ENCODE results near the gene TCEAL4. TPM values are rescaled to one million over a fixed set of nuclear protein-coding genes. Genes with fewer than 3 reads are reported as not detected.

TCEAL4 gene
- total and polyA plus RNA-seq, 2 donors (not counting 1 experiment from before 2014, with no cell fraction given): 63.6 to 75.7 TPM

GRCh38 chrX:103540145-103540544 is 45.2 kb upstream of the TCEAL4 start:
- Histone ChIP-seq H3K27ac (ENCODE audit: insufficient read depth, low read length) (no peak overlapping the region), H3K4me2 (ENCODE audit: extremely low read depth, insufficient read depth, low read length) (no peak overlapping the region), H3K27me3 (ENCODE audit: control insufficient read depth, insufficient read depth, low read length) (no peaks in the 10 kb centered on the region), H4K20me1 (ENCODE audit: control insufficient read depth, extremely low read depth, insufficient read depth, low read length) (no peaks in the 10 kb centered on the region), H3K9ac (ENCODE audit: insufficient read depth, low read length) (no peak overlapping the region), H3K4me3 (replicated peaks in 1 of 4; ENCODE audit: control extremely low read depth in 1 of 4, insufficient read depth in 1 of 4, low read depth in 3 of 4, low read length in 4 of 4) (no peak overlapping the region), H3K36me3 (ENCODE audit: control insufficient read depth, insufficient read depth, low read length) (no peaks in the 10 kb centered on the region), H3K4me1 (ENCODE audit: control insufficient read depth, extremely low read depth, insufficient read depth, low read length) (no peaks in the 10 kb centered on the region), H3K9me3 (ENCODE audit: control insufficient read depth, insufficient read depth, low read depth, low read length) (no peaks in the 10 kb centered on the region), H3K79me2 (ENCODE audit: control insufficient read depth, insufficient read depth, low read length) (no peaks in the 10 kb centered on the region), H2AFZ (ENCODE audit: low read length) (no peak overlapping the region)
- DNase-seq (ENCODE audit: low read depth in 2 of 2): peak; percentile 49 to 66
- TF ChIP-seq CTCF (conservative IDR thresholded peaks at IDR 0.05 in 1 of 2, IDR thresholded peaks at IDR 0.05 in 1 of 2; ENCODE audit: low read depth in 1 of 2, low read length in 2 of 2): no peak

DNA sequence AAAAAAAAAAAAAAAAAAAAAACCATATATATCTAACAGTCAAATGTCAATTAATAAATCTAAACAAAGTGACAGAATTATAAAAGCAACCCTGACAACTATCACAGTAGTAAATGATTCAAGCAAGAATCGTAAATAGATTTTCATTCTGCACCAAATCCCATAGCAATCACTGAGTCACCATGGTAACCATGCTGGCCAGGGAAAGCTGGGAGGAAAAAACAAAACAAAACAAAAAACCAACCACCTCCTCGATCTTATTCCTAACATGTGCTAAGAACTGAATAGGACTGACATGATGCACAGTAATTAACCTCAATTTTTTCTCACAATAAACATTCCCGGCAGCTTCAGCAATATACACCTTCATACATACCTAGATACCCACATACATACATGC is 35.4 kb upstream of the TCEAL4 start:
- no peak for DNase-seq (ENCODE audit: low read depth in 2 of 2)
- peaks cover 2% of the 10 kb centered on the region for H3K4me1 ChIP-seq (ENCODE audit: control insufficient read depth, extremely low read depth, insufficient read depth, low read length)
- H3K4me2 ChIP-seq (ENCODE audit: extremely low read depth, insufficient read depth, low read length): no peak overlapping the region
- H3K9me3 ChIP-seq (ENCODE audit: control insufficient read depth, insufficient read depth, low read depth, low read length): no peaks in the 10 kb centered on the region
- H3K27me3 ChIP-seq (ENCODE audit: control insufficient read depth, insufficient read depth, low read length): no peaks in the 10 kb centered on the region
- H3K27ac ChIP-seq (ENCODE audit: insufficient read depth, low read length): no peak overlapping the region
- H3K79me2 ChIP-seq (ENCODE audit: control insufficient read depth, insufficient read depth, low read length): no peaks in the 10 kb centered on the region
- no peaks in the 10 kb centered on the region for H3K36me3 ChIP-seq (ENCODE audit: control insufficient read depth, insufficient read depth, low read length)
- TF ChIP-seq CTCF (conservative IDR thresholded peaks at IDR 0.05 in 1 of 2, IDR thresholded peaks at IDR 0.05 in 1 of 2; ENCODE audit: low read depth in 1 of 2, low read length in 2 of 2) (no peak), EZH2 (IDR thresholded peaks at IDR 0.05; ENCODE audit: low read length, missing control alignments) (no peak)
- no peak overlapping the region for H3K4me3 ChIP-seq (replicated peaks in 1 of 4; ENCODE audit: control extremely low read depth in 1 of 4, insufficient read depth in 1 of 4, low read depth in 3 of 4, low read length in 4 of 4)
- no peaks in the 10 kb centered on the region for H4K20me1 ChIP-seq (ENCODE audit: control insufficient read depth, extremely low read depth, insufficient read depth, low read length)
- no peak overlapping the region for H3K9ac ChIP-seq (ENCODE audit: insufficient read depth, low read length)
- H2AFZ ChIP-seq (ENCODE audit: low read length): no peak overlapping the region

- TF ChIP-seq EZH2 (IDR thresholded peaks at IDR 0.05; ENCODE audit: low read length, missing control alignments) (no peak), CTCF (conservative IDR thresholded peaks at IDR 0.05 in 1 of 2, IDR thresholded peaks at IDR 0.05 in 1 of 2; ENCODE audit: low read depth in 1 of 2, low read length in 2 of 2) (no peak)
- H3K4me1 ChIP-seq (ENCODE audit: control insufficient read depth, extremely low read depth, insufficient read depth, low read length): peaks cover 2% of the 10 kb centered on the region
- H3K9me3 ChIP-seq (ENCODE audit: control insufficient read depth, insufficient read depth, low read depth, low read length): no peaks in the 10 kb centered on the region
- DNase-seq (ENCODE audit: low read depth in 2 of 2): no peak
- H3K4me3 ChIP-seq (replicated peaks in 1 of 4; ENCODE audit: control extremely low read depth in 1 of 4, insufficient read depth in 1 of 4, low read depth in 3 of 4, low read length in 4 of 4): no peak overlapping the region
- H3K9ac ChIP-seq (ENCODE audit: insufficient read depth, low read length): no peak overlapping the region
- no peaks in the 10 kb centered on the region for H4K20me1 ChIP-seq (ENCODE audit: control insufficient read depth, extremely low read depth, insufficient read depth, low read length)
- H3K36me3 ChIP-seq (ENCODE audit: control insufficient read depth, insufficient read depth, low read length): no peaks in the 10 kb centered on the region
- H3K4me2 ChIP-seq (ENCODE audit: extremely low read depth, insufficient read depth, low read length): no peak overlapping the region
- no peak overlapping the region for H2AFZ ChIP-seq (ENCODE audit: low read length)
- no peaks in the 10 kb centered on the region for H3K79me2 ChIP-seq (ENCODE audit: control insufficient read depth, insufficient read depth, low read length)
- no peak overlapping the region for H3K27ac ChIP-seq (ENCODE audit: insufficient read depth, low read length)
- H3K27me3 ChIP-seq (ENCODE audit: control insufficient read depth, insufficient read depth, low read length): no peaks in the 10 kb centered on the region
Observed at GRCh38 chrX:103550415-103551051, 34.8 kb upstream of the TCEAL4 start.
